ENCODE results near the gene NABP1. TPM values are rescaled to one million over a fixed set of nuclear protein-coding genes. Genes with fewer than 3 reads are reported as not detected.

NABP1 gene
- polyA plus RNA-seq, 1 of the 3 experiments (the other 2 are of a cell fraction), result 19.1 TPM

GRCh38 chr2:191637182-191638078 is 40.5 kb upstream of the NABP1 start (continued):
- TF ChIP-seq TAF1 (IDR thresholded peaks at IDR 0.05; ENCODE audit: borderline replicate concordance, low read depth, low read length), result no peak
- TF ChIP-seq NFIC (IDR thresholded peaks at IDR 0.05; ENCODE audit: borderline replicate concordance), result peak; percentile 9; the same call in 1 of the 2 replicates
- no peak for TF ChIP-seq IRF3 (IDR thresholded peaks at IDR 0.05; ENCODE audit: low read depth, low read length)
- no peak for TF ChIP-seq NRF1 (IDR thresholded peaks at IDR 0.05; ENCODE audit: low read depth, low read length)
- TF ChIP-seq POLR2AphosphoS5 (IDR thresholded peaks at IDR 0.05; ENCODE audit: low read depth, low read length), result no peak
- TF ChIP-seq FOSL2 (IDR thresholded peaks at IDR 0.05; ENCODE audit: borderline replicate concordance, low read depth), result peak; percentile 19; the same call in 1 of the 2 replicates
- no peak for TF ChIP-seq MXI1 (IDR thresholded peaks at IDR 0.05; ENCODE audit: low read depth, low read length)
- no peak for TF ChIP-seq GATA2 (CRISPR knock-in tag; IDR thresholded peaks at IDR 0.05)
- TF ChIP-seq TEAD4 (IDR thresholded peaks at IDR 0.05; ENCODE audit: borderline replicate concordance, insufficient read depth), result no peak
- TF ChIP-seq RFX5 (IDR thresholded peaks at IDR 0.05; ENCODE audit: low read length), result no peak
- no peak for TF ChIP-seq USF2 (IDR thresholded peaks at IDR 0.05; ENCODE audit: borderline replicate concordance, low read depth, low read length)

- peak overlapping the region; percentile 22; the same call in 1 of the 2 replicates for H3K9ac ChIP-seq
- H2AFZ ChIP-seq (ENCODE audit: low read depth), result no peak overlapping the region
- no peaks in the 10 kb centered on the region for H3K9me2 ChIP-seq
- H3K4me2 ChIP-seq, result peak overlapping the region; percentile 14
- H3K4me3 ChIP-seq (ENCODE audit: low read depth in 2 of 2, low read length in 1 of 2), result no peak overlapping the region
- ChIA-PET POLR2A (interaction anchor here (1.0 kb wide), 1 partner anchor 39 kb away, joined by 3 read pairs; the partner anchor contains the start of gene NABP1), CTCF (no interaction called here)
- H3K4me1 ChIP-seq (ENCODE audit: control insufficient read depth in 1 of 2, insufficient read depth in 2 of 2, low read depth in 1 of 2, low read length in 1 of 2), result peaks cover 0 to 19% of the 10 kb centered on the region in 2 experiments; a peak in 2 of 4 replicates
- H3K9me3 ChIP-seq, result no peaks in the 10 kb centered on the region
- no peaks in the 10 kb centered on the region for H4K20me1 ChIP-seq (ENCODE audit: insufficient read depth)
- no peak for DNase-seq
- TF ChIP-seq RAD21 (IDR thresholded peaks at IDR 0.05; ENCODE audit: low read length), result no peak
- TF ChIP-seq SIN3A (IDR thresholded peaks at IDR 0.05; ENCODE audit: borderline replicate concordance, low read depth, low read length), result no peak
- no peak for TF ChIP-seq CHD2 (IDR thresholded peaks at IDR 0.05; ENCODE audit: low read length, partially characterized antibody)
- TF ChIP-seq YY1 (IDR thresholded peaks at IDR 0.05; ENCODE audit: low read depth), result no peak
- no peak for TF ChIP-seq RFX5 (IDR thresholded peaks at IDR 0.05; ENCODE audit: low read length)
- TF ChIP-seq FOXJ3 (CRISPR knock-in tag; IDR thresholded peaks at IDR 0.05), result no peak
- no peak for TF ChIP-seq RCOR1 (IDR thresholded peaks at IDR 0.05; ENCODE audit: low read length)
- TF ChIP-seq TCF12 (IDR thresholded peaks at IDR 0.05), result no peak
- no peak for TF ChIP-seq REST (IDR thresholded peaks at IDR 0.05; ENCODE audit: low read depth, low read length)
- no peak for TF ChIP-seq TAF1 (IDR thresholded peaks at IDR 0.05; ENCODE audit: borderline replicate concordance, low read depth, low read length)
- no peak for TF ChIP-seq EP300 (IDR thresholded peaks at IDR 0.05; ENCODE audit: borderline replicate concordance in 1 of 2, low read depth in 1 of 2, low read length in 1 of 2)
- TF ChIP-seq ELF1 (IDR thresholded peaks at IDR 0.05), result no peak
- H3K27ac ChIP-seq (ENCODE audit: low read depth in 2 of 2, low read length in 1 of 2), result peak overlapping the region in 1 of 2 experiments; percentile 87; a peak in 2 of 4 replicates
- peaks cover 34% of the 10 kb centered on the region for H3F3A ChIP-seq (replicated peaks; ENCODE audit: insufficient read depth)
- no peaks in the 10 kb centered on the region for H3K27me3 ChIP-seq (ENCODE audit: insufficient read depth)
- no peaks in the 10 kb centered on the region for H3K79me2 ChIP-seq (ENCODE audit: insufficient read depth)
- 89% methylated on average over 5 of the region's 6 CpGs for WGBS (ENCODE audit: low lambda C conversion rate)
- no peaks in the 10 kb centered on the region for H3K36me3 ChIP-seq (replicated peaks in 1 of 2; ENCODE audit: control insufficient read depth in 1 of 2, insufficient read depth in 2 of 2, low read length in 1 of 2)
These were observed 39.7 kb upstream of the NABP1 start for GRCh38 chr2:191638079-191638801.
